A549 (cell line): Measurements from ENCODE around the gene TRDMT1. TPM values are rescaled to one million over a fixed set of nuclear protein-coding genes. Genes with fewer than 3 reads are reported as not detected.
"Not testable (repeated sequence)": the region's sequence is repeated elsewhere in the genome, so short reads cannot be mapped to it uniquely, and the experiment has no call there.

ENCODE experiments used
- ATAC-seq, 2 experiments: fragments of 200-7000 bp in 1 of 2; fragments of >200 bp in 1 of 2; cut with Nextera tagmentation in 1 of 2; cut with Tn5 transposase in 1 of 2; 3 replicates each; pipeline versions ENCODE4 v1.8.0 to v1.9.1; 2018 to 2020; ENCODE audit warnings: mild to moderate bottlenecking in 1 of 2, moderate library complexity in 1 of 2
- CTCF ChIA-PET: fragments of 300-600 bp; sonication (Branson Sonifier 250); formaldehyde crosslinking; extraction: SDS; loops from one replicate; lab custom pipeline; 2021; ENCODE audit warnings: antibody characterized with exemption, inconsistent platforms; lab: Yijun Ruan, JAX
- POLR2A ChIA-PET: fragments of 350-600 bp; formaldehyde crosslinking; extraction: SDS; loops from one replicate; lab custom pipeline; 2021; ENCODE audit warnings: antibody characterized with exemption, inconsistent platforms; lab: Yijun Ruan, JAX
- DNase-seq, 2 experiments: peaks; one replicate each; pipeline versions ENCODE4 v3.0.0 to v3.0.0-alpha.2; 2011 to 2016; ENCODE audit warnings: low read depth in 1 of 2, low spot score in 1 of 2
- FAIRE-seq: peaks from 2 replicates; lab custom pipeline; 2011; peaks lifted over from hg19 to GRCh38; lab: Jason Lieb, UNC
- H3K27ac ChIP-seq, 2 experiments: fragments of >200 bp; sonication (Bioruptor Twin); formaldehyde crosslinking; 3 replicates each; pipeline ENCODE4 v1.5.1; 2016 to 2017
- H3K4me1 ChIP-seq: fragments of >200 bp; sonication (Bioruptor Twin); formaldehyde crosslinking; 3 replicates; pipeline ENCODE4 v1.6.1; 2016
- H3K4me2 ChIP-seq: fragments of >200 bp; sonication (Bioruptor Twin); formaldehyde crosslinking; 3 replicates; pipeline ENCODE4 v1.6.1; 2016
- H3K4me3 ChIP-seq: fragments of >200 bp; sonication (Bioruptor Twin); formaldehyde crosslinking; 3 replicates; pipeline ENCODE4 v1.5.1; 2016
- H3K9me3 ChIP-seq: fragments of >200 bp; sonication (Bioruptor Twin); formaldehyde crosslinking; 3 replicates; pipeline ENCODE4 v1.6.1; 2016
- CHD2 ChIP-seq: fragments of 150-350 bp; IDR thresholded peaks from 2 replicates; pipeline ENCODE4 v1.6.1; 2014; ENCODE audit warnings: low read length; ENCODE audit not compliant: partially characterized antibody
- EHF ChIP-seq: fragments of 250-450 bp; sonication (Bioruptor Pico); IDR thresholded peaks from 2 replicates; pipeline ENCODE4 v1.5.0; 2020; ENCODE audit warnings: mild to moderate bottlenecking
- EHMT2 ChIP-seq: fragments of 200-600 bp; sonication (generic); IDR thresholded peaks from 2 replicates; pipeline ENCODE4 v1.6.1; 2016; ENCODE audit warnings: antibody characterized with exemption, low read depth, mild to moderate bottlenecking, moderate library complexity
- FOSB ChIP-seq: fragments of 250-450 bp; sonication (Bioruptor Pico); IDR thresholded peaks from 2 replicates; pipeline ENCODE4 v1.5.0; 2020; ENCODE audit warnings: mild to moderate bottlenecking, moderate library complexity
- GATA3 ChIP-seq: IDR thresholded peaks from 2 replicates; pipeline ENCODE4 v1.6.1; 2012; ENCODE audit warnings: borderline replicate concordance
- HDAC2 ChIP-seq: fragments of 200-600 bp; sonication (generic); IDR thresholded peaks from 2 replicates; pipeline ENCODE4 v1.6.1; 2016
- HOXB13 ChIP-seq: fragments of 250-450 bp; sonication (Bioruptor Pico); IDR thresholded peaks from 2 replicates; pipeline ENCODE4 v1.5.0; 2020; ENCODE audit warnings: low read depth, mild to moderate bottlenecking, moderate library complexity
- NFE2L2 ChIP-seq: fragments of 150-350 bp; conservative IDR thresholded peaks from 2 replicates; pipeline ENCODE4 v1.6.1; 2014; ENCODE audit warnings: low read length
- PHF8 ChIP-seq: fragments of 200-600 bp; sonication (generic); IDR thresholded peaks from 2 replicates; pipeline ENCODE4 v1.6.1; 2016; ENCODE audit warnings: low read depth, mild to moderate bottlenecking, antibody characterized with exemption, moderate library complexity, borderline replicate concordance
- POLR2A ChIP-seq: IDR thresholded peaks from 2 replicates; pipeline ENCODE4 v1.6.1; 2012; ENCODE audit warnings: mild to moderate bottlenecking, low read length
- POLR2AphosphoS2 ChIP-seq: conservative IDR thresholded peaks from 2 replicates; pipeline ENCODE4 v1.6.1; 2012; ENCODE audit warnings: low read length, improper control_type of control experiment, inconsistent platforms
- RNF2 ChIP-seq: fragments of 200-600 bp; sonication (generic); IDR thresholded peaks from 2 replicates; pipeline ENCODE4 v1.6.1; 2016; ENCODE audit warnings: low read depth, mild to moderate bottlenecking, antibody characterized with exemption, moderate library complexity, borderline replicate concordance
- SMC3 ChIP-seq: fragments of >200 bp; sonication (Bioruptor Twin); formaldehyde crosslinking; IDR thresholded peaks from 3 replicates; pipeline ENCODE4 v1.6.1; 2018; ENCODE audit warnings: inconsistent platforms
- ZC3H11A ChIP-seq: fragments of 450-650 bp; IDR thresholded peaks from 2 replicates; pipeline ENCODE4 v1.6.1; 2014; ENCODE audit warnings: antibody characterized with exemption, mild to moderate bottlenecking
- ZFP36 ChIP-seq: fragments of 450-650 bp; IDR thresholded peaks from 2 replicates; pipeline ENCODE4 v1.6.1; 2014; ENCODE audit warnings: borderline replicate concordance; ENCODE audit not compliant: partially characterized antibody
- WGBS: methylation state at CpG from one replicate; pipeline ENCODE4 v1.1.6; 2017; ENCODE audit errors: missing lambda C conversion rate; 5-methylcytosine and 5-hydroxymethylcytosine counted together
- polyA plus RNA-seq, 4 experiments: library from polyadenylated mRNA; depleted of rRNA in 3 of 4; stranded (reverse); fragments of >200 nt; fragmentation: RNase III in 1 of 4; extraction: RNeasy Plus Mini Kit Qiagen cat#74134 plus additional on column Dnase treatment in 1 of 4; gene quantifications; 2 replicates in 3 of 4; 3 replicates in 1 of 4; pipeline ENCODE4 v1.2.3, GENCODE V29; 2011 to 2017
- TF ChIP-seq, protein P1 (sequence below): fragments of >200 bp; sonication (Bioruptor Twin); formaldehyde crosslinking; IDR thresholded peaks from 3 replicates; pipeline ENCODE4 v1.5.1; 2016
- TF ChIP-seq, protein P2 (sequence below): fragments of 150-350 bp; IDR thresholded peaks from 2 replicates; pipeline ENCODE4 v1.6.1; 2014; ENCODE audit warnings: low read depth, mild to moderate bottlenecking, low read length
- TF ChIP-seq, protein P3 (sequence below): fragments of 200-600 bp; sonication (generic); IDR thresholded peaks from 2 replicates; pipeline ENCODE4 v1.6.1; 2016; ENCODE audit warnings: antibody characterized with exemption, mild to moderate bottlenecking, moderate library complexity
- TF ChIP-seq, protein P4 (sequence below): IDR thresholded peaks from 2 replicates; pipeline ENCODE4 v1.6.1; 2012; ENCODE audit warnings: low read depth, borderline replicate concordance
- TF ChIP-seq, protein P5 (sequence below): IDR thresholded peaks from 2 replicates; pipeline ENCODE4 v1.6.1; 2012

The TRDMT1 gene
- polyA plus RNA-seq, 2 of the 4 experiments (the other 2 are of a cell fraction), result 2.4 to 7.4 TPM

DNA sequence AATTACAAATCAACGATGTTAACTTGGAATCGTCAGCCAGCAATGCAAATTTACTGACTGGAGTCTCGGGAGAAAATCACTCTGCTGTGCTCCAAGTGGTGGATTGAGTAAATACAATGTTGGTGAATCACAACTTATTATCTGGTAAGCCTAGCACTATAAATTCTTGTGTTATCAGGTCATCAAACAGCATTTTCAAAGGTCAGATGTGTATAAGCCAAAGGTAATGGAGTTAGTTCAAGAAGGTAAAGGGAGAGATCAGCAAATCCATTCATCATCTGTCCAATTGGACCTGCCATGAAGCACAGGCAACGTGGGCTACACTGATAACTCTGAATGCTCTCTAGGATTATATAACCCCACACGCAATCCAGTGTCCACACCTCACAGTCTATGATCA lies 85.8 kb downstream of the TRDMT1 start (continued):
- TF ChIP-seq, protein P1, sequence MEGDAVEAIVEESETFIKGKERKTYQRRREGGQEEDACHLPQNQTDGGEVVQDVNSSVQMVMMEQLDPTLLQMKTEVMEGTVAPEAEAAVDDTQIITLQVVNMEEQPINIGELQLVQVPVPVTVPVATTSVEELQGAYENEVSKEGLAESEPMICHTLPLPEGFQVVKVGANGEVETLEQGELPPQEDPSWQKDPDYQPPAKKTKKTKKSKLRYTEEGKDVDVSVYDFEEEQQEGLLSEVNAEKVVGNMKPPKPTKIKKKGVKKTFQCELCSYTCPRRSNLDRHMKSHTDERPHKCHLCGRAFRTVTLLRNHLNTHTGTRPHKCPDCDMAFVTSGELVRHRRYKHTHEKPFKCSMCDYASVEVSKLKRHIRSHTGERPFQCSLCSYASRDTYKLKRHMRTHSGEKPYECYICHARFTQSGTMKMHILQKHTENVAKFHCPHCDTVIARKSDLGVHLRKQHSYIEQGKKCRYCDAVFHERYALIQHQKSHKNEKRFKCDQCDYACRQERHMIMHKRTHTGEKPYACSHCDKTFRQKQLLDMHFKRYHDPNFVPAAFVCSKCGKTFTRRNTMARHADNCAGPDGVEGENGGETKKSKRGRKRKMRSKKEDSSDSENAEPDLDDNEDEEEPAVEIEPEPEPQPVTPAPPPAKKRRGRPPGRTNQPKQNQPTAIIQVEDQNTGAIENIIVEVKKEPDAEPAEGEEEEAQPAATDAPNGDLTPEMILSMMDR, result no peak
- TF ChIP-seq CHD2, result no peak
- TF ChIP-seq, protein P2, sequence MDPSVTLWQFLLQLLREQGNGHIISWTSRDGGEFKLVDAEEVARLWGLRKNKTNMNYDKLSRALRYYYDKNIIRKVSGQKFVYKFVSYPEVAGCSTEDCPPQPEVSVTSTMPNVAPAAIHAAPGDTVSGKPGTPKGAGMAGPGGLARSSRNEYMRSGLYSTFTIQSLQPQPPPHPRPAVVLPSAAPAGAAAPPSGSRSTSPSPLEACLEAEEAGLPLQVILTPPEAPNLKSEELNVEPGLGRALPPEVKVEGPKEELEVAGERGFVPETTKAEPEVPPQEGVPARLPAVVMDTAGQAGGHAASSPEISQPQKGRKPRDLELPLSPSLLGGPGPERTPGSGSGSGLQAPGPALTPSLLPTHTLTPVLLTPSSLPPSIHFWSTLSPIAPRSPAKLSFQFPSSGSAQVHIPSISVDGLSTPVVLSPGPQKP, result no peak
- no peak for TF ChIP-seq FOSB (CRISPR knock-in tag)
- no peak for TF ChIP-seq EHF (CRISPR knock-in tag)
- TF ChIP-seq, protein P3, sequence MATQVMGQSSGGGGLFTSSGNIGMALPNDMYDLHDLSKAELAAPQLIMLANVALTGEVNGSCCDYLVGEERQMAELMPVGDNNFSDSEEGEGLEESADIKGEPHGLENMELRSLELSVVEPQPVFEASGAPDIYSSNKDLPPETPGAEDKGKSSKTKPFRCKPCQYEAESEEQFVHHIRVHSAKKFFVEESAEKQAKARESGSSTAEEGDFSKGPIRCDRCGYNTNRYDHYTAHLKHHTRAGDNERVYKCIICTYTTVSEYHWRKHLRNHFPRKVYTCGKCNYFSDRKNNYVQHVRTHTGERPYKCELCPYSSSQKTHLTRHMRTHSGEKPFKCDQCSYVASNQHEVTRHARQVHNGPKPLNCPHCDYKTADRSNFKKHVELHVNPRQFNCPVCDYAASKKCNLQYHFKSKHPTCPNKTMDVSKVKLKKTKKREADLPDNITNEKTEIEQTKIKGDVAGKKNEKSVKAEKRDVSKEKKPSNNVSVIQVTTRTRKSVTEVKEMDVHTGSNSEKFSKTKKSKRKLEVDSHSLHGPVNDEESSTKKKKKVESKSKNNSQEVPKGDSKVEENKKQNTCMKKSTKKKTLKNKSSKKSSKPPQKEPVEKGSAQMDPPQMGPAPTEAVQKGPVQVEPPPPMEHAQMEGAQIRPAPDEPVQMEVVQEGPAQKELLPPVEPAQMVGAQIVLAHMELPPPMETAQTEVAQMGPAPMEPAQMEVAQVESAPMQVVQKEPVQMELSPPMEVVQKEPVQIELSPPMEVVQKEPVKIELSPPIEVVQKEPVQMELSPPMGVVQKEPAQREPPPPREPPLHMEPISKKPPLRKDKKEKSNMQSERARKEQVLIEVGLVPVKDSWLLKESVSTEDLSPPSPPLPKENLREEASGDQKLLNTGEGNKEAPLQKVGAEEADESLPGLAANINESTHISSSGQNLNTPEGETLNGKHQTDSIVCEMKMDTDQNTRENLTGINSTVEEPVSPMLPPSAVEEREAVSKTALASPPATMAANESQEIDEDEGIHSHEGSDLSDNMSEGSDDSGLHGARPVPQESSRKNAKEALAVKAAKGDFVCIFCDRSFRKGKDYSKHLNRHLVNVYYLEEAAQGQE, result no peak
- TF ChIP-seq POLR2AphosphoS2, result no peak
- TF ChIP-seq RNF2, result no peak
- no peak for TF ChIP-seq SMC3
- no peak for TF ChIP-seq ZC3H11A
- TF ChIP-seq, protein P4, sequence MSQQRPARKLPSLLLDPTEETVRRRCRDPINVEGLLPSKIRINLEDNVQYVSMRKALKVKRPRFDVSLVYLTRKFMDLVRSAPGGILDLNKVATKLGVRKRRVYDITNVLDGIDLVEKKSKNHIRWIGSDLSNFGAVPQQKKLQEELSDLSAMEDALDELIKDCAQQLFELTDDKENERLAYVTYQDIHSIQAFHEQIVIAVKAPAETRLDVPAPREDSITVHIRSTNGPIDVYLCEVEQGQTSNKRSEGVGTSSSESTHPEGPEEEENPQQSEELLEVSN, result no peak
- TF ChIP-seq ZFP36, result no peak
- TF ChIP-seq PHF8, result no peak
- TF ChIP-seq EHMT2, result no peak
- TF ChIP-seq HOXB13 (CRISPR knock-in tag), result no peak
- no peak for TF ChIP-seq POLR2A
- peak; percentile 84 for TF ChIP-seq GATA3
- no peak for TF ChIP-seq NFE2L2
- no peak for TF ChIP-seq HDAC2

DNA sequence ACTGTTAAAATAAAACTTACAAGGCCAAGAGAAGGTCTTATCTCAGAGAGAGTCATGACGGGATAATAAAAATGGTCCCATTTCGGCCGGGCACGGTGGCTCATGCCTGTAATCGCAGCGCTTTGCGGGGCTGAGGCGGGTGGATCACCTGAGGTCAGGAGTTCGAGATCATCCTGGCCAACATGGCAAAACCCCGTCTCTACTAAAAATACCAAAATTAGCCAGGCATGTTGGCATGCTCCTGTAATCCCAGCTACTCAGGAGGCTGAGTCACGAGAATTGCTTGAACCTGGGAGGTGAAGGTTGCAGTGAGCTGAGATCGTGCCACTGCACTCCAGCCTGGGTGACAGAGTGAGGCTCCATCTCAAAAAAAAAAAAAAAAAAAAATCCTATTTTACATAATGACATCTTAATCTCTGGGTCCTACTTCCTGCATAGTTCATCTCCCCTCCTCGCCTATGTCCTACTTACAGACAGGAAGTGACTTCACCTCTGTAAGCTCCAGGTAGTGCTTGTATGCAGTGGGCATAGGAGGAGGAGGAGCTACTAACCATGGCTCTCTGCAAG lies 86.5 kb downstream of the TRDMT1 start:
- peak; percentile 87 to 97 for ATAC-seq
- peak overlapping the region; percentile 88 for H3K4me2 ChIP-seq
- POLR2A ChIA-PET, H3K9me3 ChIP-seq, FAIRE-seq: not testable (repeated sequence)
- TF ChIP-seq, protein P5, sequence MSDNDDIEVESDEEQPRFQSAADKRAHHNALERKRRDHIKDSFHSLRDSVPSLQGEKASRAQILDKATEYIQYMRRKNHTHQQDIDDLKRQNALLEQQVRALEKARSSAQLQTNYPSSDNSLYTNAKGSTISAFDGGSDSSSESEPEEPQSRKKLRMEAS, result 0 out of 2 replicates have a peak, but pooled peaks have one; percentile 9
- CTCF ChIA-PET, result interaction anchor here (0.6 to 1.3 kb wide), 7 partner anchors 8 to 148 kb away, joined by 3 to 4 read pairs (median 3); no protein-coding TSS in a partner anchor
- peak; percentile 37 to 52 for DNase-seq
- 71% methylated on average over 13 of the region's 13 CpGs for WGBS
- H3K27ac ChIP-seq, result peak overlapping the region; percentile 63 to 87
- H3K4me3 ChIP-seq, result peak overlapping the region; percentile 44
- peaks cover 23% of the 10 kb centered on the region; the same call in 2 of the 3 replicates for H3K4me1 ChIP-seq
